Colon (tissue), 2 donors: ENCODE results near the gene PLXDC2.

ENCODE experiments used
- FAIRE-seq: peaks from 2 replicates; lab custom pipeline; 2012; peaks lifted over from hg19 to GRCh38; lab: Jason Lieb, UNC
- donor health status: control.
- donor health status: control.

The PLXDC2 gene

DNA sequence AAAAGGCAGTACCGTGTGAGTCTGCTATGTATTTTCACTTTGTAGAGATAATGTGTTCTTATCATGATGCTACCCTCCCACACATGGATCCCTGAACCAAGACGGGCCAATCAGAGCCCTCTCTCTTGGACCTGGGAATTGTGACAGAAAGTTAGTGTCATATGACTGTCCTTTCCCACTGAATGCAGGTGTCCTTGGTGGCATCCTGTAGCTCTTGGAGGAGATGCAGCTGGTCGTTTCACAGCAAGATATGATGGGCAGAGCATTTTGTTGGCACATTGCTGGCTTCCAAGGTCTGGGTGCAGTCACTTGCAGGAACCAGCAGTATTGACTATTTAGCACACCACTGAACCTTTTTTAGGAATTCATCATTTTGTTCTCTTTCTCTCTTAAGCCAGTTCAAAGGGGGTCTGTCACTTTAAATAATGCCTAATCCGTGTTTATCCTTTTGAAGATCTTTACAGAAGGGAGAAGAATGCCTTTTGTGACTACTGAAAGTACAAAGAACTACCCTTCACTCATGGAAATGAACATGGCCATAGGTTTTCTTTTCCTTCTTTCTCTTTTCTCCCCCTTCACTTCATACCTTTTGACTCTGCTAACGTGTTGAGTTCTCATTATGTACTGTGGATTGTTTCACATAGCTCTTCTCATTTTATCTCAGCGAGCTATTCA lies 125.1 kb downstream of the PLXDC2 start:
- FAIRE-seq, result no peak

DNA sequence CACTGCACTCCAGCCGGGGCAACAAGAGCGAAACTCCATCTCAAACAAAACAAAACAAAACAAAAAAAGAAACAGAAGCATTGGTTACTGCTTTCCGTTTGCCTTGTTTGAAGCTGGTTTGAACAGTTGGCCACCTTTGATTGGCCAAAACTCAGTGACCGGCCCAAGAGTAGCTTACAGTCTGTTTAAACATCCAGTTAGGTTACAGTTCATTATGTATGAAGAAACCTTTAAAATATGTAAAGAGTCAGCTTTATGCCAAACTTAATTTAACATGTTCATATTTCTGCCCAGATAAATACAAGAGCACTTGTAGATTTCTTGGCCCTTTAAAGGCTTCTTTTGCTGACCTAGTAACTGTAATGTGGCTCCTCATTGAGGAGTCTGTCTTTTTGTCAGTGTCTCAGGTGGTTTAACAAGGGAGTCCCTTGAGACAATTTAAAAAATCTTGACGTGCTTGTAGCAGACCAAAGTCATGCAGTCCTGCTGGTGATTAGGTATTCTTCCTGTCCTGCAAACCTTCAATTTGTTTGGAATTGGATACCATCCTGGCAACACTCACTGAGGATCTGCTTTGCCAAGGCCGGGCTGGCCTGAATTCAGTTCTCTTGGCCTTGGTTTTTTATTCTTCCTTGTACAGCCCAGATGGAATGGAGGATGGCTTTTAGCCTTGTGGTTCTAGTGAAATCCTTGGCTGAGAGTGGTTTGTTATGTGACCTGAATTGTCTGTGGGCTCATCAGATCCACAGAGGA lies 128.9 kb downstream of the PLXDC2 start:
- FAIRE-seq, result no peak

DNA sequence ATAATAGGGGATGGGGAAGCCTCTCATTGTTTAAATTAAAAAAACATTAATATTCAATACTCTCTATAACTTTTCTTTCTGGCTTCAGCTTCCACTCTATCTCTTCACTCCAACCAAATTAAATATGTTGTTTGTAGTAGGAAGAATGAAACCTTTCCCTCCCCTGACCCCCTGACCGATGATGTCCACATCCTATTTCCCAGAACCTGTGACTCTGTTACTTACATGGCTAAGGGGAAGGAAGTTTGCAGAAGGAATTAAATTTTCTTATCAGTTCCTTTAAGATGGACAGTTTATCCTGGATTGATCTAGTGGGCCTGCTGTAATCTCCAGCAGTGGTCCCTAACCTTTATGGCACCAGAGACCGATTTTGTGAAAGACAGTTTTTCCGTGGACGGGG lies 130.0 kb downstream of the PLXDC2 start:
- FAIRE-seq, result no peak

DNA sequence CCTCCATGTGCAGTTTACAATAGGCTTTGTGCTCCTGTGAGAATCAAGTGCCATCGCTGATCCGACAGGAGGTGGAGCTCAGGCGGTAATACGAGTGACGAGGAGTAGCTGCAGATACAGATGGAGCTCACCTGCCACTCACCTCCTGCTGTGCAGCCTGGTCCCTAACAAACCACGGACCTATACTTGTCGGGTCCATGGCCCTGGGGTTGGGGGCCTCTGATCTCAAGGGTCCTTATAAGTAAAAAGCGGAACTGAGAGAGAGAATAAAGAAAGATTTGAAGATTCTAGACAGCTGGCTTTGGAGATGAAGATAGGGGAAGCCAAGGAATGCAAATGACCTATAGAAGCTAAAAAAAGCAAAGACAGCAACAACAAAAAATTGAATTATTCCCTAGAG lies 130.6 kb downstream of the PLXDC2 start:
- no peak for FAIRE-seq

DNA sequence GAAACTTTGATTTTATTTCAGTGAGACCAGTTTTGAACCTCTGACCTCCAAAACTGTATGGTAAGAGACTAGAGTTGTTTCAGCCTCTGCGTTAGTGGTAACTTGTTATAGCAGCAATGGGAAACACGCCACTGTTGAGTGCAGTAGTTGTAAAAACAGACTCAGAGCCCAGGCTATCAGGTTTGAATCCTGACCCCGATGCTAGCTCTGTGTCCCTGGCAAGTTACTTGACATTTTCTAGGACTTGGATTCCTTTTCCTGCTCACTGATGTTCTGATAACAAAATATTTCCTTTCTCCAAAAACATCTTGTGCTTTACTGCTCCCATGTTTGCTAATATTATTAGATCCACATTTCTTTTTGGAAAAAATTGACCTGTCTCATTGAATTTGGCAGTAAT lies 131.0 kb downstream of the PLXDC2 start:
- FAIRE-seq, result no peak

DNA sequence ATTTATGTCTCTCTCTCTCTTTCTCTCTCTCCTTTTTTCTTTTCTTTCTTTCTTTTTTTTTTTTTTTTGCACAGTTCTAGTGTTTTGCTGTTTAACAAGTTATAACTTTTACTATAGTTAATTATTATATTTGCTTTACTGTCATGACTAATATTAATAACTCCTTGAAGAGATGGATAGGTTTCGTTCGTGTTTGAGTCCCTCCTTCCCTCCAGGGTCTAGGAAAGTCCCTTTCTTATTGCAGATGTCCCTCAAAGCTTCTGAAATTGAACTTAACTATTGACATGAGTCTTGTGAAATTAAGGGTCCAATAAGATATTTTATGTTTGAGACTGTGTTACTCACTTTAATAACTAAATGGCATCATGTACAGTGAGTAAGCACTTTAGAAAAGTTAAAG lies 131.4 kb downstream of the PLXDC2 start:
- no peak for FAIRE-seq

DNA sequence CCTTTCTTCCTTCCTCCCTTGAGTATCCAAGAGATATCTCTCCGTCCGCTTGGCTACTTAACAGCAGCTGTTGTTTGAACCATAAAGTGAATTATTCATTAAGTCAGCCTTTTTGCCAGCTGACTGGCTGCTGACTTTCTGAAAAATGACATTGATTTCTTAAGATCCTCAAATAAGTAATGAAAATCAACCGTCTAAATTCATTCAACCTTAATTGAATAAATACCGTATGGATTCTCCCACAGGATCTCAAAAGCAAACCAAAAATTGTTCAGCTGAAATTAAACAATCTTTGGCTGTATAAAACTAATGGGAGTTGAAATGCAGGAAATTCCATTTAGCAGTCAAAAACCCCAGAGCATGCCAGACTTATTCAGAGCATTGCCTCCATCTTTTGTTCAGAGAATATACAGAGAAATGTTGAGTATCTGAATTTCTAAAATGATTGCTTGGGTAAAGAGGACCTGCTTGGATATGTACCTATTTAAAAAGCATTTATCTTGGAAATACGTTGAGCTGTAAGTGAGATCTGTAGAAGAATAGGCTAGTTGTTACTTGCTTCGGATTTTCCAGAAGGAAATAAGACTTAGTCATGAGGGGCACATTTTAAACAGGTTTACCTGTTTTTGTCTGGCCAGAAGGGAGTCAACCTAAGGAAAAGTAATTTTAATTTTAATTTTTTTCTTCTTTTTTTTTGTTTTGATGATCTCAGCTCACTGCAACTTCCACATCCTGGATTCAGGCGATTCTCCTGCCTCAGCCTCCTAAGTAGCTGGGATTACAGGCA lies 136.2 kb downstream of the PLXDC2 start:
- no peak for FAIRE-seq

DNA sequence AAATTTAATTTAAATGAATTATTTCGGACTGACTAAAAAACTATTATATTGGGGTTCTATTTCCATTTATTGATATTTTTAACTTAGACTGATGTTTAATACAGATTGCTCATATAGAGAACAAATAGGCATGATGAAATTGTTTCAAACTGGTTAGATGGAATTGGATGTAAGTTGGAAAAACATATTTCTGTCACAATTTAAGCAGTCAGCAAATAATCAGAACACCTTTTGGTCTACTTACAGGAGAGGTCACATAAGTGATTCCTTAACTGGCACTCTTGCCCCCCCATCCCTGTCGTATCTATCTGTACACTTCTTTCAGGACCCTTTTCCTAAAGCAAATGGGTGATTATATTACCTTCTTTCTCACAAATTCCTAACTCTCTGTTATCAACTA lies 138.4 kb downstream of the PLXDC2 start:
- no peak for FAIRE-seq

DNA sequence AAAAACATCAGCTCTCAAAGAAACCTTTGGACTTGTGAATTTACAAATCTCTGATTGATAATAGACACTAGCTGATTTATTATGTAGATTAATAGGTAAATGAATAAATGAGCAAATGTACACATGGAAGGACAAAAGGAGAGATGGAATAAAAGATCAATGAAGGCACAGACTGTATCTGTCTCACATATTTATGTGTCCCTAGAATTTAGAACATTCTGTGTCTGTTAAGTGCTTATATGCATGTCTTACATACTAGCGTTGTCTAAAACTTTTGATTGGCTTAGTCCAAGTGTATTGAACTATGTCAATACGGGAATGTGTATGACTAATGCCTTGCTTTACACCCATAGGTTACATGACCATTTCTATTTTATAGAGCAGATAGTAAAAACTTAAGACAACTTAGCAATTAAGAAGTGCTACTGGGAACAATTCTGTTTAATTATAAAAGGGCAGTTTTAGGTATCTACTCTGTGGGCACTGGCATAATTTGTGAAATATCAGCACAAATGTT lies 140.3 kb downstream of the PLXDC2 start:
- FAIRE-seq, result peak; percentile 38

DNA sequence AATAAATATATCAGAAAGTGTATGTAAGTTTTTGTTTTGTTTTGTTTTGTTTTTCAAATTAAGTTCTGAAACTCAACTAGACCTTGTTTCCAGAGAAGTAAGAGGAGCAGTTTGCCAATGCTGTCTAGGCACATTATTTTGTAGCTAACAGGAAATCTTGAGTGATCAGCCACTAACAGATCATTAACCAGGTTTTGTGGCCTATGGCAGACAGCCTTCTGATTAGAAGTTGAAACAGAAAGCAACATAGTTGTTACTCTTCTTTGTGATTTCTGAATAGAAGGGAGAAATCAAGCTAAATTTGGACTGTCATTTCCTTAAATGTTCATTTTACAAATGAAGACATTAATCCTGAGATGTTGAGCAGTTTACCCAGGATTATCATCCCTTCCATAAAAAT lies 142.6 kb downstream of the PLXDC2 start:
- FAIRE-seq, result no peak

DNA sequence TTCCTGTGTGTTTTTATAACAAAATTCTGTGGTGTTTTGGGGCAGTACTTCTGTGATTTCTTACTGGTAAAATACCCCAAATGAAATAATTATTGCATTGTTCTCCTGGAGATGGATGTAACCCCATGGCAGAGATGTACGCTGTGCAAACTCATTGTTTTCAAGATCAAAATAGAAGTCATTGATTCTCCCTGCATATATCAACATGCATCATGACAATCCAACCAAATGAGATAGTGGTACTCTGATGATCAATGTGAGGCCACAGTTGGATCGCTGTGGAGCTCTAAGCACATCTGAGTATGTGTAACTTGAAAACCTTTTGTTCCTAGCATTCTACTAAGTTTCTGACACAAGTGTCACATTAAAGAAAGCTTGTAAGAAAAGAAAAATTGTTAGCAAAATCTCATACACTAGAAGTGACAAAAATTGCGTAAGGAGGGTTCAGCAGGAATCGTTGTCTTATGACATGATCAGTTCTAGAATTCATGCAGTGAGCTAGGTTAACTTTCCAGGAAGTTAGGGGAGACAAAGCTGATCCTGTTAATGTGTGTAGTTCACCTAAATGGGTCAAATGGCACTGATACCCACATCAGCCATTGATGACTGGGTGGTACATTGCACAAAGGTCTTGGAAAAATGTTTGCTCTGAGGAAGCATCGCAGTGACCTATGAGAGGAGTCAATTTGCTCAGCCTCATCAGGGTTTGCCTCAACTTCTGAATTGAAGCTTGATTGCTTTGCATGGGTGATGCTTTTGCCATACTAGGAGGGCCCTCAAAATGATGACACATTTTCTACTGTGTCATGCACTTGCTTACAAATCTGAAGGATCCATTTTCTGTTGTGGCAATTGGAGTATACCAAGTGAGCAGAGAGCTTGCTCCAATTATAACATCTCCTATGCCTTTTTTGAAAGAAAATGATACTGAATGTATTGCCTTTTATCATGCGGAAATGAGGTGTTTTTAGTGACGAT lies 145.1 kb downstream of the PLXDC2 start:
- FAIRE-seq, result no peak

DNA sequence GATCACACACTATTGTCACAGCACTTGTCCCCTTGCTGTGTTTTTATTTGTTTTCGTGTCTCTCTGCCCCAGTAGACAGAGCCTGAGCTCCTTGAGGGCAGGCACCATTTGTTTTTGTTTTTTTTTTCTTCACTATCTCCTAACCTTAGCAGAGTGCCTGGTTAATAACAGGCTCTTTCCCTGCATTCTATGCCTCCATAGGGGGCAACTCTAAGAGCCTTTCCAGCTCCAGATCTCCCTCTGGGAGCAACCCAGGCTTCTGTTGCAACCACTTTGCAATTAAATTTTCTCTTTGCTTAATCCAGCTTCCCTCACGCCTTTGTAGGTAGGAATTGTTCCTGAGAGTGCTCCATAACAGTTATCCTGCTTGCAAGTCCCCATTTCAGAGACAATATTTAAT lies 148.4 kb downstream of the PLXDC2 start:
- FAIRE-seq, result no peak

DNA sequence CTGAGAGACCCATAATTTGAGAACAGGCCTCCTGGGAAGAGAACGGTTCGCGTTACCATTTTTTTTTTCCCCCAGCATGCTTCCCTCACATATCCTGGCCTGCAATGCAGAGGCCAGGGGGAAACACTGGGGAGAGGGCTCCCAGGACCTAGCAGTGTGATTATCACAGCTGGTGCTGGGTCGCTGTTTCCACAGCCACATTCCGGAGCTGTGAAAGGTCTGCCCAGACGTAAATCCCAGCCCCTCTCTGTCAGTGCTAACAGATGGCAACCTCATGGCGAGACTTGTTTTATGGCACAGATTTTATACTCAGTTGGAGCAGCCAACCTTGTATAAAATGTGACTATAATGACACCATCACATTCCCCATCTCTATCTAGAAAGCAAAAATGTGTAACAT lies 150.5 kb downstream of the PLXDC2 start:
- no peak for FAIRE-seq

DNA sequence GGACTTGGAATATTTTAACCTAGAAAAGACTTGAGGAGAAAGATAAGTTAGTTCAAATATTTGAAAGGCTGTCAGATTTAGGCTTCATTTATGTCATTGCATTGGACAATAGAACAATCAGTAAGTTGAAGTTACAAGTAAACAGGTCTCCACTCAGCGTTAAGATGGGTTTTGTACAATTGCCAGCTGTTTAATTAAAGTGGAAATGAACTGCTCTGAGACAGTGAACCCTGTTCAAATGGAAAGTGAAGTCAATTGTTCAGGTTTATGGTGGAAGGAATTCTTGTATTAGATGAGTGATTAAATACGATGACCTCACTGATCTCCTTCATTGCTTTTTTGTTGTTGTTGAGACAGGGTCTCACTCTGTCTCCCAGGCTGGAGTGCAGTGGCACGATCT lies 151.7 kb downstream of the PLXDC2 start:
- FAIRE-seq, result no peak

DNA sequence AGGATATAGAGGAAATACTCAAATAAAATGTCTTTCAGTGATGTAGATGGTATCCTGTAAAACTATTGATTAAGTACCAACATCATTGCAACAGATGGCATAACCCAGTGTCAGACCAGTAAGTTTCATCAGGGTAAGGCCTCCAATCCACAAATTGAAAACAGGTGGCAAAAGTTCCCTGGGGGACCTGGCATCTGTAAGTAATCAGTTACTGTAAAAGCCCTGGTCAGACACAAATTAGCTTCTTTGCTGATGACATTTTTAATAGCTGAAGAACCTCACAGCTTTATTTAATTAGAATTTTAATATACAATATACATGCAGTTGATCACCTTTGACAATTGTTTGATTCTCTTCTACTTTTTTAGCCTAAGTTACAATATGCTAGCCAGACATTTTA lies 152.5 kb downstream of the PLXDC2 start:
- no peak for FAIRE-seq

DNA sequence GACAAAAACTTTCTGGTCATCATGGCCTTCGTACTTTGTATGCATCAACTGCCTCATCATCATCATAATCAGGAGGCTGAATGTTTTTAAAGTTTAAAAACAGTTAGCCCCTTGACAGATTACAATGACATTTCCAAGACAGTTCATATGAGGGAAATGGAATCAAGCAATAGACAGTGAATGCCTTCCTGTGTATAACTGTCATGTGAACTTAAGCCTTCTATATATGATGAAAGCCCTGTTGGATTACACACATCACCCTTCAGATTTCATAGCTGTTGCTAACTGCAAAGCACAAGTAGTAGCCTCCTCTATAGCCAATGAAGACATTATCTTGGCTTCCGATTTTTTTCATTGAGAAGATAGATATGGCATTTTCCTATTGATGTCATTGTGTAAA lies 154.0 kb downstream of the PLXDC2 start:
- no peak for FAIRE-seq

DNA sequence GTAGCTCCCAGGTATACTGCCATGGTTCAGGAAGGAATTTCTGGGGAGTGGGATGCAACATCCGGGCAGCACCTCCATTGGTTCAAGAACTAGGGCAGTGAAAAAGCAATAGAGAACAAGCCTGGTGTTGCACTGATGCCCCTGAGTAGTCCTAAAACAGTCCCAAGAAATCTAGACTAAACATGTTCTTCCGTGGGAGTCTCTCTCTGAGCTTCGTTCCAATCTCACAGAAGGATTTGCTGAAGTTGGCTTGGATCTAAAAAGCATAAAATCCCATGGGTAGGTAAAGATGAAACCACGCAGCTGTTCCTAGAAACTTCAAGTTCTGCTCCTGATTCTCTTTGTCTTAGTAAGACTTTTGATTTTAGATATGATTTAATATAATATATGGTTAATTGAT lies 154.5 kb downstream of the PLXDC2 start:
- FAIRE-seq, result no peak

DNA sequence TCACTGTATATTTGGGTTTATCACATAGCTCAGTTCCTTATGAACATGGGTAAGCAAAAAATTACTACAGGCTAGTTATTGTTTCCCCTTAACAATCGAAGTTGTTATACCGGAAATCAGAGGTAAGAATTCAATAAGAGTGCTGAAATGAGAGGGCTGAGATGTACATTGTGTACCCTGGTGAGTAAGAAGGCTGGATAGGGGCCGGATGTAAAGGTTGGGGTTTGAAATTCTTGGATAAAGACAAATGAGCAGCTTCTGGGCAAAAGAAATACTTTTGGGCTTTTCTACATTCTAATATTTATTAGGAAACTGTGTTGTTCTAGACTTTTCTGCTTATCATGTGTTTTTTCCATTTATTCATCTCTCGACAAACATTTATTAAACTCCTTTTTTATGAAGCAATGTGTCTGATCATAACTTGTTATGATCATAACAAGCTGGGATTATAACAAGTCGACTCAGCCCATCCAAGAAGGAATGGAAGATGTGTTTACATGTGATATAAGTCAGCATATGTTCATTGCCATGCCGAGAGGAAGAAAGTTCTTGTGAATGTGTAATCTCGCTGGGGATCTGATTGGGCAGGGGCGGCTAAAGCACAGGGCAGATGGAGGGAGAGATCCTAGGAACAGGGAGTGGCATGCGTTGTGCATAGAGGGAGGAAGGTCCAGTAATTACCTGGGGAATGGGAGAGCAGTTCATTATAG lies 155.3 kb downstream of the PLXDC2 start:
- FAIRE-seq, result no peak

DNA sequence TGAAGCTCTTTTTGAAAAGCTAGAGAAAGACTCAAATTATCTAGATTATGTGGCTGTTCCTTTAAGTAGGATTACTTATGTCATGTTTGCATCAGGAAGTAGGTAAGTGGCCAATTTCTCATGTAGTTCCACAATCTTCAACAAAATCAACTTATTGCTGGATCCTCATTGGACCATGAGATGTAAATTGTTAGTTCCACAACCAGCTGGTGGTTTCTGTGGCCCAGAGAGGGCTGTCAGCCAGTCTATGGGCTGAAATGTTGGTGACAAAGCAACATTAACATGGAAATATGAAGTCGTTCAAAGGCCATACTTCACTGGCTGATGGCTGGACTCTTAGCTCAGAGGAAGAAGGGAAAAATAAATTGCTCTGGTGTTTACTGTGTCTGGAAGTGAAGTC lies 157.9 kb downstream of the PLXDC2 start:
- FAIRE-seq, result no peak

DNA sequence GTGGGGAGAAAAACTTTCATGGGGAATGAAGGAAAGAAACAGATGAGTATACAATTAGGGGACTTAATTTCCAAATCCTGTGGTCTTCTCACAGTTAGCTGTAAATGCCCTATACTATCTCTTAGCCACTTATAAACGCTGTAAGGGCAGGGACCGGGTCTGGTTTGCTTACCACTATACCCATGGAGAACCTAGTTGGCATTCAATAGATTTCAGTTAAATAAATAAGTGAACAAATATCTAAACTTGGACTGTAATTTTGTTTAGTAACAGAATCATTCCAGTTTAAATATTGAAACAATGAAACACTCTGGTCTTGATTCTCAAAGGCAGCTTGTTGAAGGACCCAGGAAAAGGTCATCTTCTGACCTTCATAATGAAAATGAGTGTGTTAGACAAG lies 158.3 kb downstream of the PLXDC2 start:
- no peak for FAIRE-seq

DNA sequence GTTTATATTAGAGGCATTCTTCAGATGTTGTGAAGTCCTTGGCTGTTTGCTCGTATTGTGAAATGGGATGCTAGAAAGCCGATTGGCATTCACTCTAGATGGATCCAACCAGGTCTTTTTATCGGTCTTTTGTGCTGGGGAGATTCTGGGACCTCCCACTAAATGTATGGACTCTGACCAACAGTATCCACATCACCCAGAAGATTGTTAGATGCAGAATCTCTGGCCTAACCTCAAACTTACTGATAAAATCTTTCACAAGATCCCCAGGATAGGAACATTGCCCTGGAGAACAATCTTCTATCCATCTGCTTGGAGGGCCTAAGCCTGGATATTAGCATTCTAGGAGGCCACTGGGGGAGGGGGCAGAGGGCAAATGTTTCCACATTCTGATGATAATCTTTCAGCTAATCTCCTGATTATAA lies 160.9 kb downstream of the PLXDC2 start:
- FAIRE-seq, result no peak
